HG03159 (cell line): ENCODE measurements around the gene COX10.
A peak's percentile ranks its signal among the peaks of the same experiment; 100 is the strongest.
"Not testable (repeated sequence)": the region's sequence is repeated elsewhere in the genome, so short reads cannot be mapped to it uniquely, and the experiment has no call there.

Source experiments
- ATAC-seq: cut with Tn5 transposase; IDR thresholded peaks from one replicate; pipeline ENCODE4 v1.9.1; 2021; ENCODE audit warnings: mild to moderate bottlenecking, moderate library complexity; ENCODE audit not compliant: unreplicated experiment

Gene COX10

DNA sequence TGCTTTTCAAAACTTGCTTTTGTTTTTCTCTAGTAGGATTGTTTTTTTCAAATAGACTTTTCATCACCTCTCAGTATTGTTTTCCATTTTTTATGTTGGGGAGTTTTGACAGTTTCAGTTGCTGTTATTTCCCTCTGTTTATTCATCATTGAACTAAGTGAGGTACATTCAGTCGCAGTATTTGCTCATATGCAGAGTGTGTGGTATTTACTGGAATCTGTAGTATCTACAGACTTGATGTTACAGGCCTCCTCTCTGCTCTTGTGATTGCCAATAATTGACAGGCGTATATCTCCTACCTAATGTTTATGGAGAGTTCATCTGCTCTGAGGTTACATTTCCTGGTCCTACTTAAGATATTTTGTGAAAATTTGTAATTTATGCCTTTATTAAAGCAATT lies 49.6 kb downstream of the COX10 start:
- peak; percentile 63 for ATAC-seq

GRCh38 chr17:14119546-14119945 lies 50.2 kb downstream of the COX10 start:
- ATAC-seq: no peak

DNA sequence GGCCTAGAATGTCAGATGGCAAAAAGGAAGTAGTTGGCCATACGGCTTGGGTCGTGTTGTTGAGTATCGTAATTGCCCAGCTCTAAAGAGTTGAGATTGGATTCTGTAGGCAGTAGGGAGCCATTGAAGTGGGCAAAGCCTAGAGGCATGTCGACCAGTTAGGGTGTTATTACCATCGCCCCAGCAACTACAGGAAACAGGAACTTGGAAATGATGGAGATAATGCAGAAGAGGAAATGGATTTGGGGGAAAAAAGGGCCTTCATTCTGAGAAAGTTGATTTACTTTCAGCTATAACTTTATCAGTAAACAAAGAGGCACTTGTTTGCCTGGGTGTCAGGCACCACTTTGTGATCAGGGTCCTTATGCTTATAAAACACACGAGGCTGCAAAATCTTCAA lies 52.6 kb downstream of the COX10 start:
- ATAC-seq: no peak

GRCh38 chr17:14123619-14124278 lies 54.4 kb downstream of the COX10 start:
- ATAC-seq: no peak

DNA sequence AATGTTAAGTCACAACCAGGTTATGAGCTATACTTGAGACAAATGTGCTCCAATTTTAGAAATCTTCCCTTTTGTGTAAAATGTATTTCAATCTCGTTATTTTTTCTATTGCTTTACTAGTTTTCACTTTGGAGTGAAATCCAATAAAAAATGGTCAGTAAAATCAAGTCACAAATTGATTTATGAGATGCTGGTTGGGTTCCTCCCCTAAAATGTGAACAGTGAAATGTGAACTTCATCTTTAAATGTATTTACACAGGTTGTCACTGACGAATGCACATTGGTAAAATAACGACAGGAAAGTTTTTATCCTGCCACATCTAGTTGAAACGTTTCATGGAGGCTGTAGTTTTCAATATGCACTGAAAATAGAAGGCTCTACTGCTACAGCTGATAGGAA lies 55.5 kb downstream of the COX10 start:
- ATAC-seq: no peak

DNA sequence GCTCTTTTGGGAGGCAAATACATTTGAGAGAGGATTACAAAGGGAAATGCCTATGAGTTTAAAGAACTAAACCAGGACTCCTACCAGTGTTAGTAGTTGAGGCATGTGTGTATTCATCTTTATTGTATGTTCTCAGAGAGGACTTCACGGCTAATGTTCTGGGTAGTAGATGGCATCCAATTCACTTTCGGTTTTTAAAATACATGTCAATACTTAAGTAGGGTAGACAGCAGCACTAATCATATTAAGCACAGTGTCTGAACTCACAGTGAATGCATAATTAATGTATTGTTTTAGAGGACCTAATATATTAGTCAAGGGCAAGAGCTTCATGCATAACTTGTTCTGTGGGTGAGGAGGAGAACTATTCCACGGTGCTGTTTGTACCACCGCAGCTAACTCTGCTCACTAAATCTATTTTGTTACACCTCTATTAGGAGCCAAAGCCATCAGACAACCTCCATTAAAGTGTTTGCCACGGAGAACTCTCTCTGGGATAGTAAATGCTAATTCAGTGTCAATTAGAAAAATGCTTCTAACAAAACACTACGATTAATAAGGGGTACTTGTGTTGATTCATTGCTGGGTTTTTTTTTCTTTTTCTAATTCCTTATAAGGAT lies 56.3 kb downstream of the COX10 start:
- no peak for ATAC-seq

GRCh38 chr17:14133104-14133503 lies 63.8 kb downstream of the COX10 start:
- ATAC-seq: no peak

GRCh38 chr17:14134456-14134855 lies 65.2 kb downstream of the COX10 start:
- no peak for ATAC-seq

- ATAC-seq: no peak
Observed at GRCh38 chr17:14135906-14136590, 66.7 kb downstream of the COX10 start.

- no peak for ATAC-seq
Observed at GRCh38 chr17:14138649-14139048, 69.3 kb downstream of the COX10 start.

DNA sequence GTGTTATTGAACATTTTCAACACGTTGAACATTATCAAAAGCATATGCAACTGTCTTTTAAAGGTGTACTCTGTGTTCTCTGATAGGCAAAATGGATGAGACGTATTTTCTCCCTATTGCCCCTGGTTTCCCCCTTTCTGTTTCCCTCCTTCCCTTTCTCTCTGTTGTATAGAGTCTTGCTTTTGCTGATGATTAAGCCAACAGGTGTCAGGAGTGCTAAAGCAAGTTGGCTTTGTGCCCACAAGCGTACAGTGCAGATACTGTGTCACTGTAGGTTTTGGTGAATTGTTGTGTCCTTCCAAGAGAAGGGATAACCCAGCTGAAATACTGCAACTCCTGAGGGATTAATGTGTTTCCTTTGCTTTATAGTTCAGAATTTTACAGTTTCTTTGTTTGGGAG lies 74.4 kb downstream of the COX10 start:
- ATAC-seq: no peak

GRCh38 chr17:14144508-14144907 lies 75.2 kb downstream of the COX10 start:
- ATAC-seq: no peak

DNA sequence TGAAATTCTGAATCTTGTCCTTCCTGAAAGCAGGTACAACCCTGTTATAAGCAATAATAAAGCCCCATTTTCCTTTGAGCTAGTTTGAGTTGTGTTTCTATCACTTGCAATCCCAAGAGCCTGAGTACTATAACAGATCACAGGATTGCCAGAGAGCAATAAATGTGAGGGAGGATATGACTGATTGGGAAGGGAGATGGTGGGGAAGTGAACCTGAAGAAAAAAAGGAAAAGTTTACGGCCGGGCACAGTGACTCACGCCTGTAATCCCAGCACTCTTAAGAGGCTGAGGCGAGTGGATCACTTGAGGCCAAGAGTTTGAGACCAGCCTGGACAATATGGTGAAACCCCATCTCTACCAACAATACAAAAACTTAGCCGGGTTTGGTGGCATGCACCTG lies 80.4 kb downstream of the COX10 start:
- no peak for ATAC-seq

DNA sequence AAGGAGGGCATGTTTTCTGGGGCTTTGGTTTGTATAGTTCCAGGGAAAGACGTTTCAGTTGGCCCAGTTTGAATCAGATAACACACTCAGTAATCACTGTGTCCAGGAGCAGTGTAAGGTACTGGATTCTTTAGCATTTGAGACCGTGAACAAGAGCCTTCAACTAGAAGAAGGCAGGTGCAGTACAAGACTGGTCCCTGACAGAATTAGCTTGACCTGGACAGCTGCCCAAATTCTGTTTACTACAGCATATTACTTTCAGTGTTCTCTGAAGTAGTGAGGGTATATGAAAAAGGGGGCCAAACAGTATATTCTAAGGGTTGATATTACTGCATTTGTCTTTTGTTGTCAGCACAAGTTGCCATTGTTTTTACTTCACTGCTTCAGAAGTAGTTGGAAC lies 81.3 kb downstream of the COX10 start:
- no peak for ATAC-seq

GRCh38 chr17:14152721-14153120 lies 83.4 kb downstream of the COX10 start:
- ATAC-seq: no peak

DNA sequence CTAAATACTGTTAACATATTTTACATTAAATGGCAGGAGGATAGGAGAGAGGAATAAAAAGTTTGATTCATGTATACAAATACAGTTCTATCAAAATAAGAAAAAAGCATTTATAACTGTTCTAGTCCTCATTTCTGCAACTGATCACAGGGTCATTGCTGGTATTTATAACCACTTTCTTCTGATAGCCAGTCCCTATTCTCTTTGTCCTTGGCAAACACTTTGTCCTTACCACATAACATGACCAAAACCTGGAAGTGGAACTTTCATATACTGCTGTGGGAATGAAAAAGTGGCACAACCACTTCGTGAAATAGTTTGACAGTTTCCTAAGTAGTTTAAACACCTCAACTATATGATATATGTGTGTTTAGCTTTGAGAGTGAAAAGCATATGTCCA lies 84.1 kb downstream of the COX10 start:
- ATAC-seq: no peak

DNA sequence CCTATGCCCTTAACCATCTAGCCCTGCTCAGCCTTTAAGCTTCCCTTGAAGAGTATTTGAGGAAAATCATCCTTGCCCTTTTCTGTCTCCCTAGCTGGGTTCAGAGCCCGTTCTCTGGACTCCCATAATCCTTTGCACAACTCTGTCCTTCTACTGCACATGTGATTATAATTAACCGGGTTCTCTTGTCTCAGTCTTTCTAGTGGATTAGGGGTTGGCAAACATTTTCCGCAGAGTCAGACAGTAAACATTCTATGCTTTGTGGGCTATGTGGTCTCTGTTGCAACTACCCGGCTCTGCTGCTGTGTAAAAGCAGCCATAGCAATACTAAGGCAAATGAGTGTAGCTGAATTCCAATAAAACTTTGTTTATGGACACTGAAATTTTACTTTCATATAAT lies 87.4 kb downstream of the COX10 start:
- ATAC-seq: no peak

- ATAC-seq: no peak
Observed at GRCh38 chr17:14157822-14158221, 88.5 kb downstream of the COX10 start.

DNA sequence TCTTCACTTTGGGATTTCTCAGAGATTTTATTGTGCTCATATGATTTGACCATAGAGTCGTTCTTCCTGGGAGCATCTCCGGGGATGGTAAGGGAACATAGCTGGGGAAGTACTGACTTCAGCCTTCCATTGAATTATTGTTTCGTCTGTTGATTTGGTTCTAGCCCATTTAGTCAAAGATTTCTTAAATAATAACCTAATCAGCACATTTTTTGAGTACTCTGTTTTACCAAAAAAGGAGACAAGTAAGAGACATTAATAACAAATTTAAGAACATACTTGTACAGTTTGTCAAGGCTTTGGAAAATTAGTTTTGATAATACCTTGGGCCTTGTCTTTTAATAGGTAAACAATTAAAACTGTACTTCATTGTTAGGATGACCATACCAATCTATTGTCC lies 89.4 kb downstream of the COX10 start:
- no peak for ATAC-seq

DNA sequence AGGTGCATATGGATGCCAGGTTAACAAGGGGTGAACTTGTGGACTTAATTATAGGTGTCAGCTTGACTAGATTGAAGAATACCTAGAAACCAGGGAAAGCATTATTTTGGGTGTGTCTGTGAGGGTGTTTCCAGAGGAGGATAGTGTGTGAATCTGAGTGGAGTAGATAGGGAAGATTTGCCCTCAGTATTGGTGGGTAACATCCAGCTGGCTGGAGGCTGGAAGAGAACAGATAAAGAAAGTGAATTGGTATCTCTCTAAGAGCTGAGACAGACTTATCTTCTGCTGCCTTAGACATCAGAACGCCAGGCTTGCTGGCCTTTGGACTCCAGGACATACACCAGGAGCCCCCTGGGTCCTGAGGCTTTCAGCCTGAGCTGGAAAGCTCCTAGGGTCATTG lies 92.1 kb downstream of the COX10 start:
- no peak for ATAC-seq

DNA sequence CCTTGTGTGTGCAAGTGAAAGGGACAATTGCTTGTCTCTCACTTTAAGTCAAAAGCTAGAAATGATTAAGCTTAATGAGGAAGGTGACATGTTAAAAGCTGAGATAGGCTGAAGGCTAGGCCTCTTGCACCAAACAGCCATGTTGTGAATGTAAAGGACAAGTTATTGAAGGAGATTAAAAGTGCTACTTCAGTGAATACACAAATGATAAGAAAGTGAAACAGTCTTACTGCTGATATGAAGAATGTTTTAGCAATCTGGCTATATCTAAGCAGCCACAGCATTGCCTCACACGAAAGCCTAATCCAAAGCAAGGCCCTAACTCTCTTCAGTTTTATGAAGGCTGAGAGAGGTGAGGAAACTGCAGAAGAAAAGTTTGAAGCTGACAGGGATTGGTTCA lies 96.3 kb downstream of the COX10 start:
- ATAC-seq: no peak

DNA sequence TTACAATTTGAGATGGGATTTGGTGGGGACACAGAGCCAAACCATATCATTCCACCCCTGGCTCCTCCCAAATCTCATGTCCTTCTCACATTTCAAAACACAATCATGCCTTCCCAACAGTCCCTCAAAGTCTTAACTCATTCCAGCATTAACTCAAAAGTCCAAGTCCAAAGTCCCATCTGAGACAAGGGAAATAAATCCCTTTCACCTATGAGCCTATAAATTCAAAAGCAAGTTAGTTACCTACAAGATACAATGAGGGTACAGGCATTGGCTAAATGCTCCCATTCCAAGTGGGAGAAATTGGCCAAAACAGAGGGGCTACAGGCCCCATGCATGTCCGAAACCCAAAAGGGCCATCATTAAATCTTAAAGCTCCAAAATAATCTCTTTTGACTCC lies 98.5 kb downstream of the COX10 start:
- ATAC-seq: not testable (repeated sequence)
